Measurements from ENCODE around the gene BRPF1.

DNA sequence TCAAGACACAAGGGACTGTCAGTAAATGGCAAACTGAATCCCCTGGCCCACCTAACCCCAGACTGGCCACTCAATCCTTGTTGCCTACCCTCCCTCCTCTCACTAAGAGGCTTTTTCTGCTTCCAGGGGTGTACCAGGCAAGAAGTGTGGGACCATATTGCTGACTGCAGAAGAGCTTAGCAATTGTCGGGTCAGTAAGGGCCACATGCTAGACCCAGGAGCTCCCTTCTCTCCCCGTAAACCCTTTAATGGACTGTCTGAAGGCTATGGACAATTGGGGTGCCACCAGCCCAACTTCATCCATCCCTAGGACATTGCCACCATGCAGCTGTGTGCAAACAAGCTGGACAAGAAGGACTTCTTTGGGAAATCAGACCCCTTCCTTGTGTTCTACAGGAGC, 19.1 kb upstream of the BRPF1 start:
- no peak for TF ChIP-seq CTCF (IDR thresholded peaks at IDR 0.05; ENCODE audit: insufficient read depth, low read length, poor library complexity, severe bottlenecking)
- TF ChIP-seq EZH2phosphoT487 (conservative IDR thresholded peaks at IDR 0.05; ENCODE audit: low read length), result no peak
